G401 (cell line): Measurements from ENCODE around the gene ZC3H7B. TPM values are rescaled to one million over a fixed set of nuclear protein-coding genes. Genes with fewer than 3 reads are reported as not detected.

Source experiments
- DNase-seq: peaks from one replicate; pipeline ENCODE4 v3.0.0-alpha.2; 2015; ENCODE audit warnings: low spot score
- in situ Hi-C: cut with HindIII; loops from 2 replicates; pipeline ENCODE4 v1.10.0; 2016; ENCODE audit warnings: low sequenced_read_pairs, mixed read lengths
- total RNA-seq: library from RNA; depleted of rRNA; stranded (reverse); fragments of >200 nt; shearing (Covaris generic); gene quantifications from 2 replicates; pipeline ENCODE4 v1.2.3, GENCODE V29; 2014

The ZC3H7B gene
- total RNA-seq, 1 experiment from 2014 or later: 64.4 TPM

DNA sequence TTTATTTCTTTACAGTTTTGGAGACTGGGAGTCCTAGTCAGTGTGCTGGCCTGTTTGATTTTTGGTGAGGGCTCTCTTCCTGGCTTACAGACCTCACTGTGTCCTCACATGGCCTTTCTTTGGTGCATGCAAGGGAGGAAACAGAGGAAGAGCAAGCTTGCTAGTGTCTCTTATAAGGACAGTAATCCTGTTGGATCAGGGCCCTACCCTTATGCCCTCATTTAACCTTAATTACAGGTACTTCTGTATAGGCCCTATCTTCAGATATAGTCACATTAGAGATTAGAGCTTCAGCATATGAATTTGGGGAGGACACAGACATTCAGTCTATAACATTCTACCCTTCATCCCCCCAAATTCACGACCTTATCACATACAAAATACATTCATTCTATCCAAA, 14.3 kb downstream of the ZC3H7B start:
- DNase-seq: no peak
- in situ Hi-C loops: no loop called here

DNA sequence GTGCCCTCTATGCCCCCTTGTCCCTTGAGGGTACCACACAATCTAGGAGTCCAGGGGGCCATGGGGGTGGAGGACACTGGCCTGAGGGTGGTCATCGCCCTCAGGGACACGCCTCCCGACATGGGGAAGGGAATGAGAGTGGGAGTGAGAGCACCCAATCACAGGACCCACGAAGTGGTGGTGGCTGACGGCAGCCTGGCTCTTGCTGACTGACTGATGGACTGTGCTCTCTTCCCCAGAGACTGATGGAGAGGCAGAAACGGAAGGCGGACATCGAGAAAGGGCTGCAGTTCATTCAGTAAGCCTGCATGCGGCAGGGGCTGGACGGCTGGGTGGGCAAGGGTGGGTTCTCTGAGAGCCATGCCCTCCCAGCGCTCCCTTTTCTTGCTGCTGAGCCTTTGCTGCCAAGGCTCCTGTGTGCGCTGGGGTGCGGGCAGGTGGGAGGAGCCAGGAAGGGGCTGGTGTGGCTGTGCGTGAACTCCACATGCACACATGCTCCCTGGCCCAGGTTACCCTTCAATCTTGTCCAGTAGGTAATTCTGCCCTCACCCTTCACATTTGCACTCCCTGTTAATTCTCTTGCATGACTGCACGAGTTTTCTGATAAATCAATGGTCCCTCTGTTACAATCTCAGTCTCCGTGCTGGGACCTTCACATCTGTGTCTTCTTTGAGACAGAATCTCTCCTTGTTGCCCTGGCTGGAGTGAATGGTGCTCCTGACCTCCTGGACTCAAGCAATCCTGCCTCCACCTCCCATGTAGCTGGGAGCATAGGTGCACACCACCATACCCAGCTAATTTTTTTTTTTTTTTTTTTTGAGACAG, 19.3 kb downstream of the ZC3H7B start:
- in situ Hi-C loops: no loop called here

DNA sequence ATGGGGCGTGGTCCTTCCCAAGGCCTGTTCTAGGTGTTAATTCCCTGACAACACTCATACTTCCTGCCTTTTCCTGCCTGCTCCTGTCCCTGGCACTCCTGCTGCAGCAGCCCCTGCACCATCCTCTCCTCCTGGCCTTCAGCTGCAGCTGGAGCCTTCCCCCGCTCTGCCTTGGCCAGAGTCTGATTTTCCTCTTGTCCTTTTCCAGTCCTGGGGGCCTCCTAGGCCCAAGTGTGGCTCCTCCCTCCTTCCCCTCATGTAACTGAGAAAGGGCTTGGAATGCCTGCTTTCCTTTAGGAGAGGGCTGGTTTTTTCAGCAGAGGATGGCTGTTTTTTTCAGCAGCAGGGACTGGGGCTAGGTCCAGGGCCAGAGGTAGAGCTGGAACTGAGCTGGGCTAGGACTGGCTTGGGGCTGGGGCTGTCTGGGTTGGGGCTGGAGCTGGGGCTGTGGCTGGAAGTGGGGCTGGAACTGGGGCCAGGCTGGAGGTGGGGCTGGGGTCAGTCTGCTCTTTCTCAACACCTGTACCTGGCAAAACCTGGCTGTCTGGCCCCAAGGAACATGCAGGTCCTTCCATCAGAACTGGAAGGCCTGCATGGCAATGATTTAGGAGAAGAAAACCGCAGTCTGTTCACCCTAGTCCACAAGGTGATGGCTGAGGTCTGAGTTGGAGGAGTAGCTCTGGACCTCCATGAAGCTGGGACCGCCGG, 23.6 kb downstream of the ZC3H7B start:
- in situ Hi-C loops: no loop called here
- DNase-seq: no peak

More for the DNA sequence above, 19.3 kb downstream of the ZC3H7B start:
- no peak for DNase-seq

DNA sequence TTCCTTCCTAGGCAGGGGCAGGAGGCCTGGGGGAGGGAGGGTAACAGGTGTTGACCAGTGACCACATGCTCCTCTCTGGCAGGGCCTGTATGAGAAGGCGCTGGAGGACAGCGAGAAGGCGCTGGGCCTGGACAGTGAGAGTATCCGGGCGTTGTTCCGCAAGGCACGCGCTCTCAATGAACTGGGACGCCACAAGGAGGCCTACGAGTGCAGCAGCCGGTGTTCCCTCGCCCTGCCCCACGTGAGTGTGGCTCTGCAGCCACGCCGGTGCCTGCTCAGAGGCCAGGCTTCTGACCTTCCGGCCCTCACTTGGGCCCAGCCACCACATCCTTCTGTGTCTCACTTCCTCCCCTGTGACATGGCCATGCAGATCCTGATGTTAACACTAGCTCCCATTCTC, 25.8 kb downstream of the ZC3H7B start:
- peak; percentile 85 for DNase-seq
- in situ Hi-C loops: no loop called here

DNA sequence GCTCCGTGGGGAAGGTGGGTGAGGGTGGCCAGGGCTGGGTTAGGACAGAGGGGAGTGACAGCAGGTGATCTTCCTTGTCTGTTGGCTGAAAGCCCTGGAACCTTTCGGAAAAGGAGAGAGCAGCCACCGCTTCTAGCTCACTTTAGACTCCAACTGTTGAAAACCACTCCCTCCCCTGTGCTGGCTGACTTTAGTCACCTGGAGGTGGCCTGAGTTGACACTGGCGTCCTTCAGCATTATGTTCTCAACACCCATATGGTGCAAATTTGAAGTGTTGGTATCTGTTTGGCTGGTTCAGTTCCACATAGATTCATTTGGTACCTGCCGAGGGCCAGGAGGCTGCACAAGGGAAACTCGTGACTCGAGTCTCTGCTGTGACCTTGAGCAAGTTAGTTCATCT, 28.8 kb downstream of the ZC3H7B start:
- in situ Hi-C loops: no loop called here
- DNase-seq: peak; percentile 66

DNA sequence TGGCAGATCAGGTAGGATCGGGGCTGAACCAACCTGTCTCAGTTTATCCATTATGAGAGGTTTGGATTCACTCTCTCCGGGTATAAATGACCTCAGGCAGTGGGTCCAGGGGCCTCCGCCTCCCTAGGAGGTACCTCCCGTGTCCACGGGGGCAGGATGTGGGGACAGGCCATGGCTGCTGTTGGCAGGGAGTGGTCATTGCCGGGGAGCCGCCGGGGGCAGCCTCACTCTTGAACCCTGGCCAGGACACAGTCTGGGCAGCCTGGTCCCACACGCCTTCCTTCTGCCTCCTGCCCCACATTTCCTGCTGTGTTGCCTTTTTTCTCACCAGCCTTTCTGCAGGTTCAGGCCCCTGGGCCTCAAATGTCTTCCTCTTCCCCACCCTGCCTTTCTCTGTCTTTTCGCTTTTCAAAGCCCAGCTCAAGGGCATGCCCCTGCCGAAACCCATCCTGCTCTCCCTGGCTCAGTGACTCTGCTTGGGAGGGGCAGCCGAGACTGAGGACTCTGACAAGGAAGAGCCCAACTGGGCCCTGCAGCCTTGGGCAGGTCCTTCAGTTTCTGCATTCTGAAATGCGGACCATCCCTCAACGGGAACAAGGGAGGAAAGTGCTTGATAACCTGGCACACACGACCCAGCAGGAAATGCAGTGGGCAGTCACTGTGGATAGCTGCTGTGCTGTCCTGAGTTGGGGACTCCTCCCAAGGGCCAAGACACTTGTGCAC, 31.1 kb downstream of the ZC3H7B start:
- DNase-seq: no peak
- in situ Hi-C loops: no loop called here

DNA sequence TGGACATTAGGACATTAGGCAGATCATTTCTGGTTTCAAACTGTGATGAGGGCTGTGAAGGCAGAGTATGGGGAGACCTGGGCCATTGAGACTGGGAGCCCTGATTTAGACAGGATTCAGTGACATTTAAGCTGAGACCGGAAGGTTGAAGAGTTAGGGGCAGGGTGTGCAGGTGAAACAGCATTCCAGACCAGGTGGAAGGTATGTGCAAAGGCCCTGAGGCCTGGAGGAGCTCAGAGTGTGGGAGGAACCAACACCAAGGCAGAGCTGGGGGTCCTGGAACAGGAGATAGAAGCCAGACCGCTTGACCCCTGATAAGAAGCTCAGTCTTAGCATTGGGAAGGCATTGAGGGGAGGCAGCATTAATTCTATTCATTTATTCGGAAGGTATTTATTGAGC, 32.5 kb downstream of the ZC3H7B start:
- no peak for DNase-seq

DNA sequence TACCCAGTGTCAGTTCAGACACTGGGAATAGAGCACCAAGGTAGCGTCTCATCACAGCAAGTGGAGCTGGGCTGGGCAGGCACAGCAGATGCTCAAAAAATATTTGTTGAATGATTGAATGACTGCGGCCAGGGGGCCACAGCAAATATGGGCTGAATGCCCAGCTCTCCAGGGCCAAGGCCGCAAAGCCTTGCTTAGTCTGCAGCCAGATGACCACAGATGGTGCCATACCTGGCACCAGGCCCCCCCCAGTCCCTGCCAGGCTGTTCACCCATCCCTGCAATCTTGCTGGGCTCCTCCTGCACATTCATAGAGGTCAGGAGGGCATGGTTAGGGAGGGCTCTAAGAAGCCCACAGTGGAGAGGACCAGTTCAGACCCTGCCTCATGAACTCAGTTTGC, 32.9 kb downstream of the ZC3H7B start:
- peak; percentile 93 for DNase-seq
- in situ Hi-C loops: no loop called here

More for the DNA sequence above, 32.5 kb downstream of the ZC3H7B start:
- in situ Hi-C loops: no loop called here

DNA sequence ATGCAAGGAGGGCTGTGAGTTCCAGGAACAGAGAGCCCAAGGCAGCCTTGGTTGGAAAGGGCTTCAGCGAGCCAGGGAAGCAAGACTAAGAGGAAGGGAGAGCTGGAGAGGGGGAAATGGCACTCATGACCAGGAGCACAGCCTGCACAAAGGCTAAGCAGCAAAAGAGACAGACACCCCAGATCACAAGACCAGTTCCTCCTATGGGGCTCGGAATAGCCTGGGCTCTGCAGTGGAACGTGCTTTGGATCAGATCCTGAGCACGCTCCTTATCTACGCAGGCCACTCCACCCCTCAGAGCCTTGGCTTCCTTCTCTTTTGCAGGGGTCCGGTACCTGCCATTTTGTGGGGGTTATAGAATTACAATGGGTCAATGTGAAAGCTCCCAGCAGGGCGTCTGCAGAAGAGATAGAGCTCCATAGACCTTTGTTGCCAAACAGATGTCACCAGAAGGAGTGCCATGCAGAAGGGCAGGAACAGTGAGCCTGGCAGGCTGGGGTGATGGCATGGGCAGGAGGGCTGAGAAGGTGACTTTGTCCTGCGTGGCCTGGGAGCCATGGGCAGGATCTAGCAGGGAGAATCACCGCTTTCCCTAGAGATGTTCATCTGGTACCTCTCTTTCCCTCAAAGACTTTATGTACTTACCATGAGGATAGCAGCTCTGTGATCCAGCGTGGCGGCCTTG, 33.8 kb downstream of the ZC3H7B start:
- in situ Hi-C loops: no loop called here
- DNase-seq: no peak

DNA sequence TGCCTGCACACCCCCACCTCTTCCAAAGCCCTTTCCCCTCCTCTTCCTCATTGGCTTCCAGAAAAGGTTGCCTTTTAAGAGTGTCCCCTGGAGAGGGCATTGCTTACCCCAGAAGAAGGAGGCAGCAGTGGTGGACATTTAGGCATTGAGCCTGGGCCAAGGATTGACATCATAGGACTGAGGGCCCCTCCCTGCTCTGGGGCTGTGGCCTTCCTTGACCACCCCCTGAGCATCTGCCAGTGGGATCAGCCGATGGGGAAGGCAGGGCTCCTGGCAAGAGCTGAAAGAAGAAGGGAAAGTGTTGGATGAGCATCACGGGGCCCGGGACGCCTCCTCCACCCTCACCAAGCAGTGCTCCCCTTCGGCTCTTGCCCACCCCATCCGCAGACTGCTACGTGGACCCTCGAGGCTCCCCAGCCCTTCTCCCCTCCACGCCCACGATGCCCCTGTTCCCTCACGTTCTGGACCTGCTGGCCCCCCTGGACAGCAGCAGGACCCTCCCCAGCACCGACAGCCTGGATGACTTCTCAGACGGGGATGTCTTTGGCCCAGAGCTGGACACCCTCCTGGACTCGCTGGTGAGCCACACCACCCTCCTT, 37.4 kb downstream of the ZC3H7B start:
- in situ Hi-C loops: no loop called here

DNA sequence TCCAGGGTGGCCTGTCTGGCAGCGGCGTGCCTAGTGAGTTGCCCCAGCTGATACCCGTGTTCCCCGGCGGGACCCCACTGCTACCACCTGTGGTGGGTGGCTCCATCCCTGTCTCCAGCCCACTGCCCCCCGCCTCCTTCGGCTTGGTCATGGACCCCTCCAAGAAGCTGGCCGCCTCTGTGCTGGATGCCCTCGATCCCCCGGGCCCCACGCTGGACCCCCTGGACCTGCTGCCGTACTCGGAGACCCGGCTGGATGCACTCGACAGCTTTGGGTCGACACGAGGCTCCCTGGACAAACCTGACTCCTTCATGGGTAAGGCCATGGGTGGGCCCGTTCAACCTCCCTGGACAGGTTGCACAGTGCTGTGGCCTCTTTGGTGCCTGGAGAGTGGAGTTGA, 38.5 kb downstream of the ZC3H7B start:
- in situ Hi-C loops: no loop called here

More for the DNA sequence above, 37.4 kb downstream of the ZC3H7B start:
- DNase-seq: no peak

DNA sequence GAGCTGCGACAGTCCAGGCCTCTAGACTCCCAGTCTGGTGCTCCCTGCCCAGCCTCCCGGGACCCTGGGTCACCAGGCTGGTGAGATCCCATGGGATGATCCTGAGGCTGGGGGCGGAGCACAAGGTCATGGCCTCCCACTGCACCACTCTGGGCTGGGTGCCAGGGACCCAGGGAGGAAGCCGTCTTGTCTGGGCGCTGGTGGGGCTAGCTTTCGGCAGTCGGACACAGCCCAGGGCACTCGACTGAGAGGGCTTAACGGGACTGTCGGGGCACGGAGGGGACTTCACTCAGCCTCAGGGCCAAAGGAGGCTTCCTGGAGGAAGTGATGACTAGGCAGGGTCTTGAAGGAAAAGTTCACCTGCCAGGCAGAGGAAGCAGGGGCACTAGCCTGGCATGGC, 39.0 kb downstream of the ZC3H7B start:
- in situ Hi-C loops: no loop called here
- DNase-seq: no peak

More for the DNA sequence above, 38.5 kb downstream of the ZC3H7B start:
- no peak for DNase-seq

DNA sequence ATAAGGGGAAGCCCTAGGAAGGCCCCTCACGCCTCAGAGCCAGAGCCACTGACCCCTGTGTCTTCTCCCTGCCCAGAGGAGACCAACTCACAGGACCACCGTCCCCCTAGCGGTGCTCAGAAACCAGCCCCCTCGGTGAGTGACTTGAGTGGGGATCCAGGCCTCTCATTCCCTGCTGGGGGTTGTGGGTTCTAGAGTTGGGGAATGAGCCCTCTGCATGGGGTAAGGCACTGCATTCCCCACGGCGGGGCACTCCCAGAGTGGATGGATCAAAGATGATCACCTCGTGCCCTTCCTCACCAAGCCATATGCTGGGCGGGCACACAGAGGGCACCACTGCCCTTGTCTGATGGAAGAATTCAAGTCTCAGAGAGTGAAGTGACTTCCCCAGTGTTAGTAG, 39.7 kb downstream of the ZC3H7B start:
- in situ Hi-C loops: no loop called here
- no peak for DNase-seq

DNA sequence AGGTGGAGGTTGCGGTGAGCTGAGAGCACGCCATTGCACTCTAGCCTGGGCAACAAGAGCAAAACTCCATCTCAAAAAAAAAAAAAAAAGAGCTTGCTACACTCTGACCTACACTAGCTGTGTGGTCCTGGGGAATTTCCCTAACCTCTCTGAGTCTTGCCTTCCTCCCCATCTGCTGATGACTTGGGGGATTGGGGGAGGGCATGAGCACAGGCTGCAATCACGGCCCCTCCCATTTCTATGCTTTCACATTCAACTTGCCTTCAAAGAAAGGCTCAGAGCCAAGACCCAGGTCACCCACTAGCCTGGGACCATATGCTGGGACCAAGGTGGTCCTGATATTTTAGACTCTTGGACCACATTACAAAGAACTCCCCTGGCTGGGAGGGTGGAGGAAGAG, 40.7 kb downstream of the ZC3H7B start:
- DNase-seq: no peak
- in situ Hi-C loops: no loop called here

DNA sequence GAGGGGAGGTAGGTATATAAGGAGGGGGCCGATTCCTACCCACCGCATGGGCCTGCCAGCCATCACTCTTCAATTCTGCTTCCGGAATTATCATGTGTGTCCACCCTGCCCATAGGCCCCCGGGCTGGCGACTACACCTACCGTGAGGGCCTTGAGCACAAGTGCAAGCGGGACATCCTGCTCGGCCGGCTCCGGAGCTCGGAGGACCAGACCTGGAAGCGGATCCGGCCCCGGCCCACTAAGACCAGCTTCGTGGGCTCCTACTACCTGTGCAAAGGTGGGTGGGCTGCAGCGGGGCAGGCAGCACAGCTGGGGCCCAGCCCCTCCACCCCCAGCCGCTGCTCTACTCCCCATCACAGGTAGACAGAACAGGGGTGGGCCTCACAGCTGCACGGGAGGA, 42.0 kb downstream of the ZC3H7B start:
- in situ Hi-C loops: no loop called here
- DNase-seq: no peak

DNA sequence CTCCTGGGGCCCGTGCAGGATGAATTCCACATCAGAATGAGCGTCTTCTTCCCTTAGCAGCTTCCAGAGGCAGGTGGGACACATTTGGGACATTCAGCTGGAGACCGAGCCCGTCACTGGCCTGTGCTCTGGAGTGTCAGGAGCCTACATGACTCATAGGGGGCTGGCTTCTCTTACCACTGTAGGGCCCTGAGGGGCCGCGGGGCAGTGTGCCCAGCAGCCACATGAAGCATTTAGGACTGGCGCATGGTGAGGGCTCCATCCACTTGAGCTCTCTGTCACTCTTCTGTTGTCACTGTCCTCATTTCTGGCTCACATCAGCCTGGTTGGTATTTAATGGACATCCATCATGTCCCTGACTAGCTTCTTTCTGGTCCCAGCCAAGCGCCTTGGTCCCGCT, 42.4 kb downstream of the ZC3H7B start:
- no peak for DNase-seq
- in situ Hi-C loops: no loop called here

DNA sequence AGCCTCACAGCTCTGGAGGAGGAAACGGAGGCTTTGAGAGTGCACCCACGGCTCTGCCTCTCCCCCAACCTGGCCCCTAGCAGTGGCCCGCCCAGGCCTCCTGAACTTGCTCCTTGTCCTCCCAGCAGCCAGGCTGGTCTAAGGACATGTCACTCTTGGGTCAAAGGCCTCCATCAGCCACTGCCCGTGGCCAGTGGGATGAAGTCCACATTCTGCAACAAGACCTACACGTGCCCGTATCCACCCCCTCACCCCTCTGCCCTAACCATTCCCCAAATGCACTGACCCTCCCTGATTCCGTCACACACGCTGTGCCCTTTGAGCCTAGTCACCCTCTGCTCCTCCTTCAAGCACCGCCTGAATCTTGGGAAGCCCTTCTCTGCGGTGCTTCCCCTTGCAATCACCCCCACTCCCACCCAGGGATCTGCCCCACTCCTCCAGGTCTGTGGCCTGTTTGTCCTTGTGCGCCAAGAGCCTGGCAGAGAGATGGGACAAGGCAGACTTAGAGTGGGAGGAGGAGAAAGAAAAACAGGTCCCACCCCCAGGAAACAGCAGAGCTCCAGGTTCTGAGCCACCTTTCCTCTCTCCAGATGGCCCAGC, 43.0 kb downstream of the ZC3H7B start:
- DNase-seq: no peak
- in situ Hi-C loops: no loop called here

DNA sequence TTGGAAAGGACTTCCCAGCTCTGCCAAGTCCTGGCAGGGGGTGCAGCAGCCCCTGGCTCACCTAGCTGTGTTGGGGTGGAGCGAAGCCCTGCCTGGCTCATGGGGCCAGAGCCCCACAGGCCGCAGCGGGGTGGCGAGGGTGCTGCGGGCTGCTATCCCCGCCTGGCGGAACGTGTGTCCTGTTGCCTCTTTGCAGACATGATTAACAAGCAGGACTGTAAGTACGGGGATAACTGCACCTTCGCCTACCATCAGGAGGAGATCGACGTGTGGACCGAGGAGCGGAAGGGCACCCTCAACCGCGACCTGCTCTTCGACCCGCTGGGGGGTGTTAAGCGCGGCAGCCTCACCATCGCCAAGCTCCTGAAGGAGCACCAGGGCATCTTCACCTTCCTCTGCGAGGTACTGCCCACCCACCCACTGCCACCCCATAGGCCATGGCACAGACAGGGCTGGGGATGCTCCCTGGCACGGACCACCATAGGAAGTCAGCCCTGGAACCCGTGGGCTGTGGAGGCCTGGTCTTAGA, 44.5 kb downstream of the ZC3H7B start:
- in situ Hi-C loops: no loop called here

More for the DNA sequence above, 44.5 kb downstream of the ZC3H7B start:
- DNase-seq: no peak
